SK-N-SH treated with all-trans-retinoic acid at 6 μM for 48 hours (cell line): Measurements from ENCODE around the gene GDPD1.

Experiments
- ATAC-seq: fragments of 200-7000 bp; cut with Tn5 transposase; 3 replicates; pipeline ENCODE4 v1.9.1; 2020; ENCODE audit warnings: mild to moderate bottlenecking, moderate library complexity
- ARNTL ChIP-seq: fragments of 450-650 bp; formaldehyde crosslinking; IDR thresholded peaks from 2 replicates; pipeline ENCODE4 v1.5.0; 2020; ENCODE audit warnings: low read depth, mild to moderate bottlenecking, moderate library complexity, borderline replicate concordance
- BACH2 ChIP-seq: fragments of 250-450 bp; sonication (Bioruptor Pico); IDR thresholded peaks from 2 replicates; pipeline ENCODE4 v1.9.0; 2021; ENCODE audit warnings: mild to moderate bottlenecking, borderline replicate concordance
- CSDC2 ChIP-seq: fragments of 250-450 bp; sonication (Bioruptor Pico); IDR thresholded peaks from 2 replicates; pipeline ENCODE4 v1.5.0; 2020; ENCODE audit warnings: mild to moderate bottlenecking, moderate library complexity
- ESRRG ChIP-seq: fragments of 250-450 bp; sonication (Bioruptor Pico); IDR thresholded peaks from 2 replicates; pipeline ENCODE4 v1.6.1; 2021; ENCODE audit warnings: mild to moderate bottlenecking
- GLIS3 ChIP-seq: fragments of 250-450 bp; sonication (Bioruptor Pico); IDR thresholded peaks from 2 replicates; pipeline ENCODE4 v1.5.0; 2020; ENCODE audit warnings: mild to moderate bottlenecking, moderate library complexity
- ISL1 ChIP-seq: fragments of 250-450 bp; sonication (Bioruptor Pico); IDR thresholded peaks from 2 replicates; pipeline ENCODE4 v2.1.2; 2022; ENCODE audit warnings: mild to moderate bottlenecking, moderate library complexity
- OSR1 ChIP-seq: fragments of 250-450 bp; sonication (Bioruptor Pico); IDR thresholded peaks from 2 replicates; pipeline ENCODE4 v1.8.0; 2022; ENCODE audit warnings: moderate library complexity, mild to moderate bottlenecking, inconsistent platforms
- PPARA ChIP-seq: fragments of 250-450 bp; sonication (Bioruptor Pico); IDR thresholded peaks from 2 replicates; pipeline ENCODE4 v1.5.0; 2020; ENCODE audit warnings: mild to moderate bottlenecking, borderline replicate concordance
- RARB ChIP-seq: fragments of 250-450 bp; sonication (Bioruptor Pico); IDR thresholded peaks from 2 replicates; pipeline ENCODE4 v1.8.0; 2021; ENCODE audit warnings: mild to moderate bottlenecking, moderate library complexity
- SNAI2 ChIP-seq: fragments of 250-450 bp; sonication (Bioruptor Pico); IDR thresholded peaks from 2 replicates; pipeline ENCODE4 v1.5.0; 2020; ENCODE audit warnings: mild to moderate bottlenecking, moderate library complexity
- TCF4 ChIP-seq: fragments of 250-450 bp; sonication (Bioruptor Pico); IDR thresholded peaks from 2 replicates; pipeline ENCODE4 v1.8.0; 2021; ENCODE audit warnings: mild to moderate bottlenecking, moderate library complexity, borderline replicate concordance
- TOX ChIP-seq: fragments of 250-450 bp; sonication (Bioruptor Pico); IDR thresholded peaks from 2 replicates; pipeline ENCODE4 v1.8.0; 2021; ENCODE audit warnings: mild to moderate bottlenecking, moderate library complexity, borderline replicate concordance
- ZC3H10 ChIP-seq: fragments of 250-450 bp; sonication (Bioruptor Pico); IDR thresholded peaks from 2 replicates; pipeline ENCODE4 v1.5.1; 2021; ENCODE audit warnings: mild to moderate bottlenecking, moderate library complexity
- ZFP3 ChIP-seq: fragments of 250-450 bp; sonication (Bioruptor Pico); IDR thresholded peaks from 2 replicates; pipeline ENCODE4 v1.5.0; 2020; ENCODE audit warnings: mild to moderate bottlenecking, moderate library complexity
- ZNF565 ChIP-seq: fragments of 450-650 bp; formaldehyde crosslinking; conservative IDR thresholded peaks from 2 replicates; pipeline ENCODE4 v1.5.0; 2020; ENCODE audit warnings: low read depth, mild to moderate bottlenecking, moderate library complexity
- ZNF70 ChIP-seq: fragments of 450-650 bp; formaldehyde crosslinking; IDR thresholded peaks from 2 replicates; pipeline ENCODE4 v1.5.0; 2020; ENCODE audit warnings: mild to moderate bottlenecking, moderate library complexity
- ZNF8 ChIP-seq: fragments of 450-650 bp; formaldehyde crosslinking; IDR thresholded peaks from 2 replicates; pipeline ENCODE4 v1.5.0; 2020; ENCODE audit warnings: mild to moderate bottlenecking, moderate library complexity
- TF ChIP-seq, protein P1 (sequence below): fragments of 250-450 bp; sonication (Bioruptor Pico); IDR thresholded peaks from 2 replicates; pipeline ENCODE4 v1.5.0; 2020; ENCODE audit warnings: mild to moderate bottlenecking, moderate library complexity
- TF ChIP-seq, protein P2 (sequence below): fragments of 250-450 bp; sonication (Bioruptor Pico); IDR thresholded peaks from 2 replicates; pipeline ENCODE4 v1.5.1; 2020; ENCODE audit warnings: low read depth, mild to moderate bottlenecking, moderate library complexity
- TF ChIP-seq, protein P3 (sequence below): fragments of 250-450 bp; sonication (Bioruptor Pico); IDR thresholded peaks from 2 replicates; pipeline ENCODE4 v1.8.0; 2021; ENCODE audit warnings: low read depth, mild to moderate bottlenecking, moderate library complexity, borderline replicate concordance
- TF ChIP-seq, protein P4 (sequence below): fragments of 250-450 bp; sonication (Bioruptor Pico); IDR thresholded peaks from 2 replicates; pipeline ENCODE4 v1.8.0; 2020; ENCODE audit warnings: mild to moderate bottlenecking, moderate library complexity, borderline replicate concordance
- TF ChIP-seq, protein P5 (sequence below): fragments of 250-450 bp; sonication (Bioruptor Pico); IDR thresholded peaks from 2 replicates; pipeline ENCODE4 v1.5.1; 2021; ENCODE audit warnings: mild to moderate bottlenecking, moderate library complexity

Gene GDPD1

DNA sequence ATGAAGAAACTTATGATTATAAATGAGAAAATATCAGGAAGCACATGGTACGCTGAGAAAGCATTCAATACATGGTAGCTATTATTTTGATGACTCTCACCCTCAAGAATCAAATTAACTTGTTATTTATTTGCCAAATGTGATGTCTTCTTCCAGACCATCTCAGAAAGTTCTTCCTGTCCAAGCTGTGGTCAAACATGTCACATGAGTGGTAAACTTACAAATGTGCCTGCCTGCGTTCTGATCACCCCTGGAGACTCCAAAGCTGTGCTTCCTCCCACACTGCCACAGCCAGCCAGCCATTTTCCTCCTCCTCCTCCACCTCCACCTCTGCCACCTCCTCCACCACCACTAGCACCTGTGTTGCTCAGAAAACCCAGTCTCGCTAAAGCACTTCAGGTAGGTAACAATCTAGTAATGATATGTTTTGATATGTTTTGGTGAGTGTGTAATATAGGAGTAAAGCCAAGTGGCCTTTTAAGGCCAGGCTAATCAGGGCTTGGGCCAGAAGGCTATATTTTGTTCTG, 26.9 kb upstream of the GDPD1 start:
- no peak for TF ChIP-seq BACH2 (CRISPR knock-in tag)
- TF ChIP-seq, protein P1, sequence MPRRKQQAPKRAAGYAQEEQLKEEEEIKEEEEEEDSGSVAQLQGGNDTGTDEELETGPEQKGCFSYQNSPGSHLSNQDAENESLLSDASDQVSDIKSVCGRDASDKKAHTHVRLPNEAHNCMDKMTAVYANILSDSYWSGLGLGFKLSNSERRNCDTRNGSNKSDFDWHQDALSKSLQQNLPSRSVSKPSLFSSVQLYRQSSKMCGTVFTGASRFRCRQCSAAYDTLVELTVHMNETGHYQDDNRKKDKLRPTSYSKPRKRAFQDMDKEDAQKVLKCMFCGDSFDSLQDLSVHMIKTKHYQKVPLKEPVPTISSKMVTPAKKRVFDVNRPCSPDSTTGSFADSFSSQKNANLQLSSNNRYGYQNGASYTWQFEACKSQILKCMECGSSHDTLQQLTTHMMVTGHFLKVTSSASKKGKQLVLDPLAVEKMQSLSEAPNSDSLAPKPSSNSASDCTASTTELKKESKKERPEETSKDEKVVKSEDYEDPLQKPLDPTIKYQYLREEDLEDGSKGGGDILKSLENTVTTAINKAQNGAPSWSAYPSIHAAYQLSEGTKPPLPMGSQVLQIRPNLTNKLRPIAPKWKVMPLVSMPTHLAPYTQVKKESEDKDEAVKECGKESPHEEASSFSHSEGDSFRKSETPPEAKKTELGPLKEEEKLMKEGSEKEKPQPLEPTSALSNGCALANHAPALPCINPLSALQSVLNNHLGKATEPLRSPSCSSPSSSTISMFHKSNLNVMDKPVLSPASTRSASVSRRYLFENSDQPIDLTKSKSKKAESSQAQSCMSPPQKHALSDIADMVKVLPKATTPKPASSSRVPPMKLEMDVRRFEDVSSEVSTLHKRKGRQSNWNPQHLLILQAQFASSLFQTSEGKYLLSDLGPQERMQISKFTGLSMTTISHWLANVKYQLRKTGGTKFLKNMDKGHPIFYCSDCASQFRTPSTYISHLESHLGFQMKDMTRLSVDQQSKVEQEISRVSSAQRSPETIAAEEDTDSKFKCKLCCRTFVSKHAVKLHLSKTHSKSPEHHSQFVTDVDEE = no peak
- ATAC-seq = no peak

DNA sequence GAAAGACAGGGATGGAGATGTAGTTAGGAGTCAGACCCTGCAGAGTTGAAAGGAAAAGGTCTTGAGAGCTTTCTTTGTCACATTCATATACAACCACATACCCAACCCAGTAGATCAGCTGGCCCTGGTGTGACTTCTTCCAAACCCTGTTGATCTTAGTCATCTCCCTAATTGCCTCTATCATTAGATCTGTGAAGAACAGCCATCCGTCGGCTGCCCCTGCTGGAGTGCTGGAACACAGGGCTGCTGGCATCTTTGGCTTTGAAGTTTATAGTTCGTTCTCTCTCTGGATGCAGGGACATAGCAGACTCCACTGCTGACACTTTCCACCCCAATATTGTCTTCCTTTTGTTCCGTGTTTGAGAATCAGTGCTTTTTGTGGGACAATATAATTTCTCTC, 20.9 kb upstream of the GDPD1 start:
- ATAC-seq = no peak
- no peak for TF ChIP-seq TOX (CRISPR knock-in tag)
- no peak for TF ChIP-seq ZNF70
- TF ChIP-seq, protein P2, sequence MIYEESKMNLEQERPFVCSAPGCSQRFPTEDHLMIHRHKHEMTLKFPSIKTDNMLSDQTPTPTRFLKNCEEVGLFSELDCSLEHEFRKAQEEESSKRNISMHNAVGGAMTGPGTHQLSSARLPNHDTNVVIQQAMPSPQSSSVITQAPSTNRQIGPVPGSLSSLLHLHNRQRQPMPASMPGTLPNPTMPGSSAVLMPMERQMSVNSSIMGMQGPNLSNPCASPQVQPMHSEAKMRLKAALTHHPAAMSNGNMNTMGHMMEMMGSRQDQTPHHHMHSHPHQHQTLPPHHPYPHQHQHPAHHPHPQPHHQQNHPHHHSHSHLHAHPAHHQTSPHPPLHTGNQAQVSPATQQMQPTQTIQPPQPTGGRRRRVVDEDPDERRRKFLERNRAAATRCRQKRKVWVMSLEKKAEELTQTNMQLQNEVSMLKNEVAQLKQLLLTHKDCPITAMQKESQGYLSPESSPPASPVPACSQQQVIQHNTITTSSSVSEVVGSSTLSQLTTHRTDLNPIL (CRISPR knock-in tag) = no peak
- TF ChIP-seq, protein P3, sequence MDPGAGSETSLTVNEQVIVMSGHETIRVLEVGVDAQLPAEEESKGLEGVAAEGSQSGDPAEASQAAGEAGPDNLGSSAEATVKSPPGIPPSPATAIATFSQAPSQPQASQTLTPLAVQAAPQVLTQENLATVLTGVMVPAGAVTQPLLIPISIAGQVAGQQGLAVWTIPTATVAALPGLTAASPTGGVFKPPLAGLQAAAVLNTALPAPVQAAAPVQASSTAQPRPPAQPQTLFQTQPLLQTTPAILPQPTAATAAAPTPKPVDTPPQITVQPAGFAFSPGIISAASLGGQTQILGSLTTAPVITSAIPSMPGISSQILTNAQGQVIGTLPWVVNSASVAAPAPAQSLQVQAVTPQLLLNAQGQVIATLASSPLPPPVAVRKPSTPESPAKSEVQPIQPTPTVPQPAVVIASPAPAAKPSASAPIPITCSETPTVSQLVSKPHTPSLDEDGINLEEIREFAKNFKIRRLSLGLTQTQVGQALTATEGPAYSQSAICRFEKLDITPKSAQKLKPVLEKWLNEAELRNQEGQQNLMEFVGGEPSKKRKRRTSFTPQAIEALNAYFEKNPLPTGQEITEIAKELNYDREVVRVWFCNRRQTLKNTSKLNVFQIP (CRISPR knock-in tag) = no peak
- TF ChIP-seq ESRRG (CRISPR knock-in tag) = no peak
- no peak for TF ChIP-seq CSDC2 (CRISPR knock-in tag)
- TF ChIP-seq ZFP3 (CRISPR knock-in tag) = no peak
- no peak for TF ChIP-seq PPARA (CRISPR knock-in tag)
- no peak for TF ChIP-seq TCF4 (CRISPR knock-in tag)
- no peak for TF ChIP-seq GLIS3 (CRISPR knock-in tag)
- TF ChIP-seq ZC3H10 = no peak
- TF ChIP-seq OSR1 (CRISPR knock-in tag) = no peak
- TF ChIP-seq, protein P4, sequence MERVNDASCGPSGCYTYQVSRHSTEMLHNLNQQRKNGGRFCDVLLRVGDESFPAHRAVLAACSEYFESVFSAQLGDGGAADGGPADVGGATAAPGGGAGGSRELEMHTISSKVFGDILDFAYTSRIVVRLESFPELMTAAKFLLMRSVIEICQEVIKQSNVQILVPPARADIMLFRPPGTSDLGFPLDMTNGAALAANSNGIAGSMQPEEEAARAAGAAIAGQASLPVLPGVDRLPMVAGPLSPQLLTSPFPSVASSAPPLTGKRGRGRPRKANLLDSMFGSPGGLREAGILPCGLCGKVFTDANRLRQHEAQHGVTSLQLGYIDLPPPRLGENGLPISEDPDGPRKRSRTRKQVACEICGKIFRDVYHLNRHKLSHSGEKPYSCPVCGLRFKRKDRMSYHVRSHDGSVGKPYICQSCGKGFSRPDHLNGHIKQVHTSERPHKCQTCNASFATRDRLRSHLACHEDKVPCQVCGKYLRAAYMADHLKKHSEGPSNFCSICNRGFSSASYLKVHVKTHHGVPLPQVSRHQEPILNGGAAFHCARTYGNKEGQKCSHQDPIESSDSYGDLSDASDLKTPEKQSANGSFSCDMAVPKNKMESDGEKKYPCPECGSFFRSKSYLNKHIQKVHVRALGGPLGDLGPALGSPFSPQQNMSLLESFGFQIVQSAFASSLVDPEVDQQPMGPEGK = no peak
- TF ChIP-seq ISL1 (CRISPR knock-in tag) = no peak
- TF ChIP-seq SNAI2 = no peak
- no peak for TF ChIP-seq RARB

DNA sequence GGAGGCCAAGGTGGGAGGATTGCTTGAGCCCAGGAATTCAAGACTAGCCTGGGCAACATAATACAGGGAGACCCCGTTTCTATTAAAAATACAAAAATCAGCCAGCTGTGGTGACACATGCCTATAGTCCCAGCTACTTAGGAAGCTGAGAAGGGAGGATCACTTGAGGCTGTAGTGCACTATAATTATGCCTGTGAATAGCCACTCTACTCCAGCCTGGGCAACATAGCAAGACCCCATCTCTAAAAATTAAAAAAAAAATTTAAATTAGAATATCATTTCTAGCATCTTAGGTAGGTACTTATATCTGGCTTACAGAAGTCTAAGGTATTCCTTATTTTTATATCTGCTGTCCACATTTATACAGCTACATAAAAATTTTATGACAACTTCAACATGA, 18.0 kb upstream of the GDPD1 start:
- ATAC-seq = no peak
- TF ChIP-seq OSR1 (CRISPR knock-in tag) (no peak), ZNF565 (CRISPR knock-in tag) (no peak), ZNF8 (CRISPR knock-in tag) (no peak), ZC3H10 (no peak), SNAI2 (no peak), ZFP3 (CRISPR knock-in tag) (no peak), PPARA (CRISPR knock-in tag) (no peak), RARB (no peak), CSDC2 (CRISPR knock-in tag) (no peak), ZNF70 (no peak), ARNTL (CRISPR knock-in tag) (no peak), ISL1 (CRISPR knock-in tag) (no peak), TCF4 (CRISPR knock-in tag) (no peak), GLIS3 (CRISPR knock-in tag) (no peak), BACH2 (CRISPR knock-in tag) (no peak), TOX (CRISPR knock-in tag) (no peak)
- TF ChIP-seq, protein P4 = no peak
- TF ChIP-seq, protein P2 (CRISPR knock-in tag) = no peak
- TF ChIP-seq, protein P3 (CRISPR knock-in tag) = no peak
- TF ChIP-seq, protein P5, sequence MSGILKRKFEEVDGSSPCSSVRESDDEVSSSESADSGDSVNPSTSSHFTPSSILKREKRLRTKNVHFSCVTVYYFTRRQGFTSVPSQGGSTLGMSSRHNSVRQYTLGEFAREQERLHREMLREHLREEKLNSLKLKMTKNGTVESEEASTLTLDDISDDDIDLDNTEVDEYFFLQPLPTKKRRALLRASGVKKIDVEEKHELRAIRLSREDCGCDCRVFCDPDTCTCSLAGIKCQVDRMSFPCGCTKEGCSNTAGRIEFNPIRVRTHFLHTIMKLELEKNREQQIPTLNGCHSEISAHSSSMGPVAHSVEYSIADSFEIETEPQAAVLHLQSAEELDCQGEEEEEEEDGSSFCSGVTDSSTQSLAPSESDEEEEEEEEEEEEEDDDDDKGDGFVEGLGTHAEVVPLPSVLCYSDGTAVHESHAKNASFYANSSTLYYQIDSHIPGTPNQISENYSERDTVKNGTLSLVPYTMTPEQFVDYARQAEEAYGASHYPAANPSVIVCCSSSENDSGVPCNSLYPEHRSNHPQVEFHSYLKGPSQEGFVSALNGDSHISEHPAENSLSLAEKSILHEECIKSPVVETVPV (CRISPR knock-in tag) = no peak
- TF ChIP-seq, all 23 proteins: peak for 0
